Upper lobe of left lung (tissue), 4 donors: ENCODE results near the gene NCAN.

ENCODE experiments used
- CTCF ChIP-seq, 6 experiments: fragments of 450-650 bp in 4 of 6; fragments of 200-600 bp in 2 of 6; sonication (generic) in 2 of 6; IDR thresholded peaks; one replicate each; pipeline ENCODE4 v1.5.1; 2016 to 2019; ENCODE audit warnings: antibody characterized with exemption in 6 of 6
- EP300 ChIP-seq, 4 donors: sonication (generic); formaldehyde crosslinking; IDR thresholded peaks; one replicate each; pipeline ENCODE4 v1.5.1; 2017; ENCODE audit warnings: antibody characterized with exemption in 4 of 4, control low read depth in 2 of 4
- POLR2A ChIP-seq, 4 donors: fragments of 450-650 bp; IDR thresholded peaks; one replicate each; pipeline ENCODE4 v1.5.1; 2016 to 2017; ENCODE audit warnings: antibody characterized with exemption in 4 of 4, mild to moderate bottlenecking in 2 of 4
- POLR2AphosphoS5 ChIP-seq, 2 donors: sonication (generic); formaldehyde crosslinking; IDR thresholded peaks; one replicate each; pipeline ENCODE4 v1.5.1; 2017; ENCODE audit warnings: antibody characterized with exemption in 2 of 2

- TF ChIP-seq POLR2A (IDR thresholded peaks at IDR 0.05), result no peak
- no peak for TF ChIP-seq CTCF (IDR thresholded peaks at IDR 0.05)
- TF ChIP-seq EP300 (IDR thresholded peaks at IDR 0.05), result no peak
- no peak for TF ChIP-seq POLR2AphosphoS5 (IDR thresholded peaks at IDR 0.05)
Observed at GRCh38 chr19:19261350-19262189, 49.8 kb downstream of the NCAN start.
